ENCODE measurements around the gene APC2.
"Not testable (repeated sequence)": the region's sequence is repeated elsewhere in the genome, so short reads cannot be mapped to it uniquely, and the experiment has no call there.

The APC2 gene

GRCh38 chr19:1418496-1418775 is 31.5 kb upstream of the APC2 start:
- Histone ChIP-seq H3K36me3 (ENCODE audit: control insufficient read depth, insufficient read depth, low read length) (peaks cover 70% of the 10 kb centered on the region), H3K9me3 (ENCODE audit: control insufficient read depth, insufficient read depth, low read length) (no peaks in the 10 kb centered on the region), H3K27me3 (ENCODE audit: control insufficient read depth, insufficient read depth, low read length) (no peaks in the 10 kb centered on the region), H3K9ac (ENCODE audit: low read depth, low read length) (no peak overlapping the region), H3K4me1 (ENCODE audit: control insufficient read depth, insufficient read depth, low read length) (peaks cover 18% of the 10 kb centered on the region), H3K4me3 (ENCODE audit: low read depth, low read length) (no peak overlapping the region), H3K27ac (ENCODE audit: low read depth, low read length) (no peak overlapping the region)

- Histone ChIP-seq H3K4me1 (ENCODE audit: control insufficient read depth, insufficient read depth, low read length) (peaks cover 18% of the 10 kb centered on the region), H3K27me3 (ENCODE audit: control insufficient read depth, insufficient read depth, low read length) (no peaks in the 10 kb centered on the region), H3K9me3 (ENCODE audit: control insufficient read depth, insufficient read depth, low read length) (no peaks in the 10 kb centered on the region), H3K36me3 (ENCODE audit: control insufficient read depth, insufficient read depth, low read length) (peaks cover 74% of the 10 kb centered on the region), H3K27ac (ENCODE audit: low read depth, low read length) (no peak overlapping the region), H3K4me3 (ENCODE audit: low read depth, low read length) (no peak overlapping the region), H3K9ac (ENCODE audit: low read depth, low read length) (no peak overlapping the region)
Measured at GRCh38 chr19:1418951-1419738, 30.8 kb upstream of the APC2 start.

GRCh38 chr19:1420085-1420484 is 29.8 kb upstream of the APC2 start:
- H3K27ac ChIP-seq (ENCODE audit: low read depth, low read length); H3K9me3 ChIP-seq (ENCODE audit: control insufficient read depth, insufficient read depth, low read length); H3K4me3 ChIP-seq (ENCODE audit: low read depth, low read length); H3K9ac ChIP-seq (ENCODE audit: low read depth, low read length); H3K27me3 ChIP-seq (ENCODE audit: control insufficient read depth, insufficient read depth, low read length): not testable (repeated sequence)
- H3K4me1 ChIP-seq (ENCODE audit: control insufficient read depth, insufficient read depth, low read length), result peaks cover 18% of the 10 kb centered on the region
- H3K36me3 ChIP-seq (ENCODE audit: control insufficient read depth, insufficient read depth, low read length), result peaks cover 83% of the 10 kb centered on the region

GRCh38 chr19:1420590-1420989 is 29.3 kb upstream of the APC2 start:
- H3K9me3 ChIP-seq (ENCODE audit: control insufficient read depth, insufficient read depth, low read length), result no peaks in the 10 kb centered on the region
- H3K27me3 ChIP-seq (ENCODE audit: control insufficient read depth, insufficient read depth, low read length), result no peaks in the 10 kb centered on the region
- peaks cover 88% of the 10 kb centered on the region for H3K36me3 ChIP-seq (ENCODE audit: control insufficient read depth, insufficient read depth, low read length)
- H3K4me3 ChIP-seq (ENCODE audit: low read depth, low read length), result no peak overlapping the region
- no peak overlapping the region for H3K9ac ChIP-seq (ENCODE audit: low read depth, low read length)
- H3K27ac ChIP-seq (ENCODE audit: low read depth, low read length), result no peak overlapping the region
- H3K4me1 ChIP-seq (ENCODE audit: control insufficient read depth, insufficient read depth, low read length), result peaks cover 16% of the 10 kb centered on the region

- Histone ChIP-seq H3K36me3 (ENCODE audit: control insufficient read depth, insufficient read depth, low read length) (peaks cover 93% of the 10 kb centered on the region), H3K9ac (ENCODE audit: low read depth, low read length) (no peak overlapping the region)
Measured at GRCh38 chr19:1421218-1421957, 28.5 kb upstream of the APC2 start.

GRCh38 chr19:1421958-1422305 is 28.0 kb upstream of the APC2 start:
- no peak overlapping the region for H3K4me3 ChIP-seq (ENCODE audit: low read depth, low read length)

More at GRCh38 chr19:1421218-1421957, 28.5 kb upstream of the APC2 start:
- no peaks in the 10 kb centered on the region for H3K27me3 ChIP-seq (ENCODE audit: control insufficient read depth, insufficient read depth, low read length)
- no peak overlapping the region for H3K27ac ChIP-seq (ENCODE audit: low read depth, low read length)
- H3K9me3 ChIP-seq (ENCODE audit: control insufficient read depth, insufficient read depth, low read length), result no peaks in the 10 kb centered on the region
- no peak overlapping the region for H3K4me3 ChIP-seq (ENCODE audit: low read depth, low read length)
- H3K4me1 ChIP-seq (ENCODE audit: control insufficient read depth, insufficient read depth, low read length), result peaks cover 8% of the 10 kb centered on the region

GRCh38 chr19:1422360-1422759 is 27.6 kb upstream of the APC2 start:
- H3K27me3 ChIP-seq (ENCODE audit: control insufficient read depth, insufficient read depth, low read length), result no peaks in the 10 kb centered on the region
- H3K9ac ChIP-seq (ENCODE audit: low read depth, low read length), result no peak overlapping the region
- H3K4me3 ChIP-seq (ENCODE audit: low read depth, low read length), result no peak overlapping the region
- no peak overlapping the region for H3K27ac ChIP-seq (ENCODE audit: low read depth, low read length)
- no peaks in the 10 kb centered on the region for H3K9me3 ChIP-seq (ENCODE audit: control insufficient read depth, insufficient read depth, low read length)
- no peaks in the 10 kb centered on the region for H3K4me1 ChIP-seq (ENCODE audit: control insufficient read depth, insufficient read depth, low read length)
- peaks cover 95% of the 10 kb centered on the region for H3K36me3 ChIP-seq (ENCODE audit: control insufficient read depth, insufficient read depth, low read length)

More at GRCh38 chr19:1421958-1422305, 28.0 kb upstream of the APC2 start:
- H3K9ac ChIP-seq (ENCODE audit: low read depth, low read length), result no peak overlapping the region
- H3K9me3 ChIP-seq (ENCODE audit: control insufficient read depth, insufficient read depth, low read length), result no peaks in the 10 kb centered on the region
- H3K27ac ChIP-seq (ENCODE audit: low read depth, low read length), result no peak overlapping the region
- H3K4me1 ChIP-seq (ENCODE audit: control insufficient read depth, insufficient read depth, low read length), result peaks cover 2% of the 10 kb centered on the region; the same call in 1 of the 2 replicates
- H3K36me3 ChIP-seq (ENCODE audit: control insufficient read depth, insufficient read depth, low read length), result peaks cover 95% of the 10 kb centered on the region
- H3K27me3 ChIP-seq (ENCODE audit: control insufficient read depth, insufficient read depth, low read length), result no peaks in the 10 kb centered on the region

- no peak overlapping the region for H3K27ac ChIP-seq (ENCODE audit: low read depth, low read length)
- no peaks in the 10 kb centered on the region for H3K27me3 ChIP-seq (ENCODE audit: control insufficient read depth, insufficient read depth, low read length)
- H3K9me3 ChIP-seq (ENCODE audit: control insufficient read depth, insufficient read depth, low read length), result no peaks in the 10 kb centered on the region
- H3K4me1 ChIP-seq (ENCODE audit: control insufficient read depth, insufficient read depth, low read length), result no peaks in the 10 kb centered on the region
- no peak overlapping the region for H3K9ac ChIP-seq (ENCODE audit: low read depth, low read length)
- peaks cover 95% of the 10 kb centered on the region for H3K36me3 ChIP-seq (ENCODE audit: control insufficient read depth, insufficient read depth, low read length)
- no peak overlapping the region for H3K4me3 ChIP-seq (ENCODE audit: low read depth, low read length)
Measured at GRCh38 chr19:1422943-1423342, 27.0 kb upstream of the APC2 start.

GRCh38 chr19:1423436-1424191 is 26.3 kb upstream of the APC2 start:
- no peak overlapping the region for H3K27ac ChIP-seq (ENCODE audit: low read depth, low read length)
- H3K4me1 ChIP-seq (ENCODE audit: control insufficient read depth, insufficient read depth, low read length), result no peaks in the 10 kb centered on the region
- peaks cover 95% of the 10 kb centered on the region for H3K36me3 ChIP-seq (ENCODE audit: control insufficient read depth, insufficient read depth, low read length)
- H3K4me3 ChIP-seq (ENCODE audit: low read depth, low read length), result no peak overlapping the region
- no peaks in the 10 kb centered on the region for H3K27me3 ChIP-seq (ENCODE audit: control insufficient read depth, insufficient read depth, low read length)
- H3K9ac ChIP-seq (ENCODE audit: low read depth, low read length), result no peak overlapping the region
- no peaks in the 10 kb centered on the region for H3K9me3 ChIP-seq (ENCODE audit: control insufficient read depth, insufficient read depth, low read length)

- no peak overlapping the region for H3K27ac ChIP-seq (ENCODE audit: low read depth, low read length)
- H3K27me3 ChIP-seq (ENCODE audit: control insufficient read depth, insufficient read depth, low read length), result no peaks in the 10 kb centered on the region
- peaks cover 95% of the 10 kb centered on the region for H3K36me3 ChIP-seq (ENCODE audit: control insufficient read depth, insufficient read depth, low read length)
- no peaks in the 10 kb centered on the region for H3K9me3 ChIP-seq (ENCODE audit: control insufficient read depth, insufficient read depth, low read length)
- no peaks in the 10 kb centered on the region for H3K4me1 ChIP-seq (ENCODE audit: control insufficient read depth, insufficient read depth, low read length)
- H3K9ac ChIP-seq (ENCODE audit: low read depth, low read length), result no peak overlapping the region
- no peak overlapping the region for H3K4me3 ChIP-seq (ENCODE audit: low read depth, low read length)
Measured at GRCh38 chr19:1424192-1424955, 25.5 kb upstream of the APC2 start.
